SU-DHL-6 (cell line): ENCODE data around the gene PID1.

Experiments used
- H2AFZ ChIP-seq: fragments of 200-600 bp; sonication (generic); 2 replicates; pipeline ENCODE4 v1.6.1; 2014; ENCODE audit warnings: low read depth, mild to moderate bottlenecking, moderate library complexity, mixed read lengths, antibody characterized with exemption, low read length; ENCODE audit not compliant: severe bottlenecking
- H3F3A ChIP-seq: fragments of 200-600 bp; shearing (Covaris generic); 2 replicates; pipeline ENCODE4 v1.6.0; 2016; ENCODE audit warnings: antibody characterized with exemption, mild to moderate bottlenecking; ENCODE audit not compliant: insufficient read depth
- H3K27ac ChIP-seq: fragments of 200-600 bp; sonication (generic); 2 replicates; pipeline ENCODE4 v1.5.1; 2016; ENCODE audit warnings: low read depth, mild to moderate bottlenecking, low read length, moderate library complexity, mixed read lengths
- H3K27me3 ChIP-seq: fragments of 200-600 bp; sonication (generic), shearing (Covaris generic); 2 replicates; pipeline ENCODE4 v1.6.0; 2014; ENCODE audit warnings: mild to moderate bottlenecking, low read length
- H3K36me3 ChIP-seq: fragments of 200-600 bp; sonication (generic); 2 replicates; pipeline ENCODE4 v1.6.1; 2014; ENCODE audit warnings: mild to moderate bottlenecking, low read length, mixed read lengths
- H3K4me2 ChIP-seq: fragments of 300-600, 200-600 bp; shearing (Covaris generic), sonication (generic); 2 replicates; pipeline ENCODE4 v1.6.0; 2014; ENCODE audit warnings: low read length, low read depth, mild to moderate bottlenecking; ENCODE audit not compliant: poor library complexity, severe bottlenecking
- H3K4me3 ChIP-seq: fragments of 200-600 bp; sonication (generic); 2 replicates; pipeline ENCODE4 v1.5.1; 2014; ENCODE audit warnings: antibody characterized with exemption, low read length, mild to moderate bottlenecking, mixed read lengths; ENCODE audit not compliant: insufficient read depth, poor library complexity, severe bottlenecking
- H3K79me2 ChIP-seq: fragments of 200-600 bp; sonication (generic); 2 replicates; pipeline ENCODE4 v1.6.1; 2014; ENCODE audit warnings: mild to moderate bottlenecking, low read length, moderate library complexity; ENCODE audit not compliant: insufficient read depth
- H3K9ac ChIP-seq: fragments of 200-600 bp; sonication (generic); 2 replicates; pipeline ENCODE4 v1.7.0; 2014; ENCODE audit warnings: mild to moderate bottlenecking, low read length
- H3K9me2 ChIP-seq: fragments of 200-600 bp; sonication (generic); replicated peaks from 2 replicates; pipeline ENCODE4 v1.6.1; 2014; ENCODE audit warnings: low read length; ENCODE audit not compliant: insufficient read depth
- H3K9me3 ChIP-seq: fragments of 200-600 bp; sonication (generic); 2 replicates; pipeline ENCODE4 v1.6.1; 2014; ENCODE audit warnings: low read length, mixed read lengths; ENCODE audit not compliant: insufficient read depth
- H4K20me1 ChIP-seq: fragments of 200-600 bp; sonication (generic); 2 replicates; pipeline ENCODE4 v1.6.1; 2014; ENCODE audit warnings: low read depth, mild to moderate bottlenecking, antibody characterized with exemption, low read length, moderate library complexity, mixed read lengths
- EZH2phosphoT487 ChIP-seq: fragments of 200-600 bp; sonication (generic), shearing (Covaris generic); conservative IDR thresholded peaks from 2 replicates; pipeline ENCODE4 v1.6.1; 2018; ENCODE audit warnings: mild to moderate bottlenecking, antibody characterized with exemption, low read length, moderate library complexity, mixed read lengths
- TF ChIP-seq, protein P1 (sequence below): fragments of 200-600 bp; sonication (generic); IDR thresholded peaks from one replicate; pipeline ENCODE4 v1.5.1; 2017; ENCODE audit warnings: antibody characterized with exemption, mild to moderate bottlenecking, low read length, moderate library complexity; ENCODE audit not compliant: insufficient read depth, poor library complexity, severe bottlenecking

The PID1 gene

DNA sequence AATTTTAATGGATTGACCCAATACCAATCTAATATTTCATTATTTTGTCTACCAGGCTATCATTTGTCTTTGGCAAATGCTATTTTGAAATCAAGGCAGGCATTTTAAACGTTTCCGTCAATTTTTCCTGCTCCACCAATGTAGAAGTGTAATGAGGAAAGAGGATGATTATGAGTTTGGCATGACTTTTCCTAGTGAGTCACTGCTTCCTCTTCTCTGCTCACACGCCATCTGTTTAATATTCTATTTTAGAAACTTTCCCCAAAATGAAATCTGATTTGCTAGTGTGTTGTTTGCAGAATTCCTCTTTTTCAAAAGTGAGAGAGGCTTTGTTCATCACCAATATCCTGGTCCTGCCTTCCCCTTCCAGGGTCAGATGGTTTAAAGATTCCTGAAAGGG is 42.5 kb upstream of the PID1 start:
- Histone ChIP-seq H3K79me2 (no peaks in the 10 kb centered on the region), H3K36me3 (no peaks in the 10 kb centered on the region), H3K9ac (no peak overlapping the region), H3K4me3 (no peak overlapping the region), H3K27ac (no peak overlapping the region), H3F3A (no peaks in the 10 kb centered on the region), H4K20me1 (no peaks in the 10 kb centered on the region), H3K27me3 (no peaks in the 10 kb centered on the region), H3K9me2 (no peaks in the 10 kb centered on the region), H3K9me3 (no peaks in the 10 kb centered on the region), H3K4me2 (no peak overlapping the region), H2AFZ (no peak overlapping the region)
- TF ChIP-seq, protein P1, sequence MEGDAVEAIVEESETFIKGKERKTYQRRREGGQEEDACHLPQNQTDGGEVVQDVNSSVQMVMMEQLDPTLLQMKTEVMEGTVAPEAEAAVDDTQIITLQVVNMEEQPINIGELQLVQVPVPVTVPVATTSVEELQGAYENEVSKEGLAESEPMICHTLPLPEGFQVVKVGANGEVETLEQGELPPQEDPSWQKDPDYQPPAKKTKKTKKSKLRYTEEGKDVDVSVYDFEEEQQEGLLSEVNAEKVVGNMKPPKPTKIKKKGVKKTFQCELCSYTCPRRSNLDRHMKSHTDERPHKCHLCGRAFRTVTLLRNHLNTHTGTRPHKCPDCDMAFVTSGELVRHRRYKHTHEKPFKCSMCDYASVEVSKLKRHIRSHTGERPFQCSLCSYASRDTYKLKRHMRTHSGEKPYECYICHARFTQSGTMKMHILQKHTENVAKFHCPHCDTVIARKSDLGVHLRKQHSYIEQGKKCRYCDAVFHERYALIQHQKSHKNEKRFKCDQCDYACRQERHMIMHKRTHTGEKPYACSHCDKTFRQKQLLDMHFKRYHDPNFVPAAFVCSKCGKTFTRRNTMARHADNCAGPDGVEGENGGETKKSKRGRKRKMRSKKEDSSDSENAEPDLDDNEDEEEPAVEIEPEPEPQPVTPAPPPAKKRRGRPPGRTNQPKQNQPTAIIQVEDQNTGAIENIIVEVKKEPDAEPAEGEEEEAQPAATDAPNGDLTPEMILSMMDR: no peak

DNA sequence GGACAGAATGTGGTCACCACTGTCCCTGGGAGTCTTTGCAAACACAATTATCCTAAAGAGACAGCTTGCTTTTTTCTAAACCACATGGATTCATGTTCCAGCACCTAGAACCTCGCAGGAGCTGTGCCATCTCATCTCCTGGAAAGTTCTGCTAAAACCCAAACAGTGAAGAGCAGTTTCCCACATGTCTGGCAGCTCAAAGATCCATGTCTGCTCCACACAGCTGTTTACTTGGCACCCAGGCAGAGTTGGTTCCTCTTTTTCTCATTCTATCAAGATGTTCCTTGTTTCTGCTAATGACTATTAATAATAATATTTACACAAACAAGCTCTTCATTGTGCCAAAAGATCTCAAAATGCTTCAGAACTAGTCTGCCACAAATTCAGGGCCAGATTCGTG is 30.1 kb upstream of the PID1 start:
- no peaks in the 10 kb centered on the region for H4K20me1 ChIP-seq

DNA sequence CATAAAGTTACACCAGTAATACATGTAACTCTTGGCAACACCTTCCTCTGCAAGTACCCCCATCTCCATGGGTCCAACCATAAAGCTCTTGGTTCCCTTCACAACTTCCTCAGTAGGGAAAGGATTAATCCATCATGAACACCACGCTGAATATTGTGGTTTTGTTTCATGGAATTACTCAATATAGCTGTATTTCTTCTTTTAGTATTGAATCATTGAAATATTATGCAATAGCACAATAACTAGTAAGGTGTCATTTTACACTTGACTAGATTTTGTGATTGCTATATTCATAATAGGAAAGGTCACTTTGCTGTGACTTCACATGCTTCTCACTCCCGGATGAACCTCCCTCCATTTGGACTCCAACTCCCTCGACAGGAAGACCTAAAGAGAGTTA is 29.7 kb upstream of the PID1 start:
- no peaks in the 10 kb centered on the region for H3K27me3 ChIP-seq
- TF ChIP-seq EZH2phosphoT487: no peak
- TF ChIP-seq, protein P1: no peak
- no peaks in the 10 kb centered on the region for H3K9me3 ChIP-seq
- H3K9me2 ChIP-seq: no peaks in the 10 kb centered on the region
- no peaks in the 10 kb centered on the region for H3F3A ChIP-seq
- no peaks in the 10 kb centered on the region for H4K20me1 ChIP-seq
- no peaks in the 10 kb centered on the region for H3K79me2 ChIP-seq
- H3K27ac ChIP-seq: no peak overlapping the region
- no peak overlapping the region for H2AFZ ChIP-seq
- no peak overlapping the region for H3K9ac ChIP-seq
- no peak overlapping the region for H3K4me3 ChIP-seq
- H3K36me3 ChIP-seq: no peaks in the 10 kb centered on the region
- H3K4me2 ChIP-seq: no peak overlapping the region

More for the DNA sequence above, 30.1 kb upstream of the PID1 start:
- Histone ChIP-seq H3K9me3 (no peaks in the 10 kb centered on the region), H3F3A (no peaks in the 10 kb centered on the region), H3K9ac (no peak overlapping the region), H3K79me2 (no peaks in the 10 kb centered on the region), H3K4me3 (no peak overlapping the region), H3K27me3 (no peaks in the 10 kb centered on the region), H3K27ac (no peak overlapping the region), H3K36me3 (no peaks in the 10 kb centered on the region), H2AFZ (no peak overlapping the region), H3K9me2 (no peaks in the 10 kb centered on the region), H3K4me2 (no peak overlapping the region)
- TF ChIP-seq, protein P1: no peak
- TF ChIP-seq EZH2phosphoT487: no peak

DNA sequence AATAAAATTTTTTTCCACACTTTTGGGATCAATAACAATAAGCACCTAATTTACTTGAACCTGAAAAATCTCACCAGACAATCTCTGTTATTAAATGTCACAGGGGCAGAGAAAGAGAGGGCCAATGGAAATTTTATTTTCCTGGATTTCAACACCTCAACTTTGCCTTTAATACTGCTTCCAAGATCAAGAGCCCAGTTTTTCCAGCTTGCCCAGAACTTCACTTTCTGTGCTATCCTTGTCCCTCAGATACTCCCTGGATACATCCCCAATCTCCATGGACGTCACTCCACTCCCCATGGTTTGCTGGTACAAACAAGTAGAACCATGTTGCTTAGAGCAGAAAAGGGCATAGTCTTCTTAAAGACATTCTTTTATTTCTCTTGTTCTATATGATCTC is 29.3 kb upstream of the PID1 start:
- no peaks in the 10 kb centered on the region for H4K20me1 ChIP-seq
- no peak overlapping the region for H3K9ac ChIP-seq
- H2AFZ ChIP-seq: no peak overlapping the region
- no peaks in the 10 kb centered on the region for H3K79me2 ChIP-seq
- no peak overlapping the region for H3K4me3 ChIP-seq
- H3K9me3 ChIP-seq: no peaks in the 10 kb centered on the region
- no peaks in the 10 kb centered on the region for H3K27me3 ChIP-seq
- no peak for TF ChIP-seq EZH2phosphoT487
- TF ChIP-seq, protein P1: no peak
- H3K4me2 ChIP-seq: no peak overlapping the region
- H3K9me2 ChIP-seq: no peaks in the 10 kb centered on the region
- no peaks in the 10 kb centered on the region for H3F3A ChIP-seq
- no peaks in the 10 kb centered on the region for H3K36me3 ChIP-seq
- no peak overlapping the region for H3K27ac ChIP-seq
